HepG2 (cell line): ENCODE data around the gene NOL4L. TPM values are rescaled to one million over a fixed set of nuclear protein-coding genes. Genes with fewer than 3 reads are reported as not detected.

Experiments
- ATAC-seq: fragments of 200-7000 bp; cut with Tn5 transposase; 3 replicates; pipeline ENCODE4 v1.9.1; 2020; ENCODE audit warnings: mild to moderate bottlenecking, moderate library complexity
- BruUV-seq: library from RNA; stranded (reverse); fragments of 400-500 nt; replicated peaks from 2 replicates; lab custom pipeline; 2021; lab: Mats Ljungman, UMichigan
- CTCF ChIA-PET: fragments of 300-600 bp; formaldehyde crosslinking; extraction: SDS; loops from one replicate; lab custom pipeline; 2021; ENCODE audit warnings: low total read pairs, inconsistent platforms, low intra/inter-chr PET ratio; lab: Yijun Ruan, JAX
- POLR2A ChIA-PET: fragments of 350-600 bp; sonication (Branson Sonifier 250); formaldehyde crosslinking; loops from one replicate; lab custom pipeline; 2020; ENCODE audit warnings: antibody characterized with exemption, inconsistent platforms; lab: Yijun Ruan, JAX
- DNase-seq: peaks from one replicate; pipeline ENCODE4 v3.0.0-alpha.2; 2015; ENCODE audit warnings: low spot score
- FAIRE-seq: peaks from 3 replicates; lab custom pipeline; 2011; peaks lifted over from hg19 to GRCh38; lab: Jason Lieb, UNC
- H2AFZ ChIP-seq: one replicate; pipeline ENCODE4 v1.6.1; 2011; ENCODE audit warnings: low read length, inconsistent platforms
- H3K27ac ChIP-seq: fragments of 300-600 bp; 3 replicates; pipeline ENCODE4 v1.8.0; 2011; ENCODE audit warnings: mixed run types, mild to moderate bottlenecking, mixed read lengths, low read length, inconsistent platforms; ENCODE audit not compliant: insufficient read depth; ENCODE audit errors: extremely low read length
- H3K27me3 ChIP-seq, 2 experiments: fragments of 200-600 bp in 1 of 2; 2 replicates in 1 of 2; 3 replicates in 1 of 2; pipeline versions ENCODE4 v1.6.0 to v1.8.0; 2011; ENCODE audit warnings: low read length in 2 of 2, mild to moderate bottlenecking in 2 of 2, moderate library complexity in 2 of 2, inconsistent platforms in 1 of 2; ENCODE audit not compliant: insufficient read depth in 2 of 2, control insufficient read depth in 1 of 2
- H3K36me3 ChIP-seq, 2 experiments: fragments of 200-600 bp in 1 of 2; replicated peaks in 1 of 2; 2 replicates in 1 of 2; 3 replicates in 1 of 2; pipeline versions ENCODE4 v1.5.1 to v1.8.0; 2011; ENCODE audit warnings: low read length in 2 of 2, inconsistent platforms in 1 of 2; ENCODE audit not compliant: insufficient read depth in 2 of 2, control insufficient read depth in 1 of 2
- H3K4me1 ChIP-seq: 2 replicates; pipeline ENCODE4 v1.5.1; 2012; ENCODE audit warnings: low read length, inconsistent platforms; ENCODE audit not compliant: insufficient read depth
- H3K4me2 ChIP-seq: 2 replicates; pipeline ENCODE4 v1.6.0; 2011; ENCODE audit warnings: low read depth, low read length, inconsistent platforms
- H3K4me3 ChIP-seq, 3 experiments: fragments of 200-600 bp in 1 of 3; sonication (generic), shearing (Covaris generic) in 1 of 3; replicated peaks in 1 of 3; 2 replicates each; pipeline ENCODE4 v1.5.1; 2011 to 2016; ENCODE audit warnings: low read length in 3 of 3, inconsistent platforms in 2 of 3, low read depth in 2 of 3, mild to moderate bottlenecking in 2 of 3, control low read depth in 1 of 3, mixed read lengths in 1 of 3; ENCODE audit not compliant: insufficient read depth in 1 of 3
- H3K79me2 ChIP-seq: one replicate; pipeline ENCODE4 v1.6.1; 2011; ENCODE audit warnings: low read length, inconsistent platforms; ENCODE audit not compliant: insufficient read depth
- H3K9ac ChIP-seq: 2 replicates; pipeline ENCODE4 v1.6.0; 2011; ENCODE audit warnings: mild to moderate bottlenecking, low read depth, low read length, inconsistent platforms; ENCODE audit not compliant: insufficient read depth
- H3K9me3 ChIP-seq: 2 replicates; pipeline ENCODE4 v1.5.1; 2012; ENCODE audit warnings: mild to moderate bottlenecking, low read length
- H4K20me1 ChIP-seq: 2 replicates; pipeline ENCODE4 v1.6.0; 2011; ENCODE audit warnings: inconsistent platforms, mild to moderate bottlenecking, low read length, moderate library complexity; ENCODE audit not compliant: insufficient read depth
- FOSL2 ChIP-seq: sonication (generic); formaldehyde crosslinking; IDR thresholded peaks from 2 replicates; pipeline ENCODE4 v1.4.0; 2020; ENCODE audit warnings: missing genetic modification reagents
- KLF16 ChIP-seq, 2 experiments: sonication (generic) in 1 of 2; formaldehyde crosslinking in 1 of 2; IDR thresholded peaks; 2 replicates each; pipeline versions ENCODE4 v1.6.1 to v1.8.0; 2016 to 2023; ENCODE audit warnings: missing genetic modification reagents in 2 of 2, missing compliant biosample characterization in 1 of 2
- SAFB2 ChIP-seq: sonication (generic); formaldehyde crosslinking; IDR thresholded peaks from 2 replicates; pipeline ENCODE4 v1.5.1; 2020; ENCODE audit warnings: missing genetic modification reagents, low read depth, mild to moderate bottlenecking, borderline replicate concordance
- UBTF ChIP-seq: sonication (generic); formaldehyde crosslinking; IDR thresholded peaks from 2 replicates; pipeline ENCODE4 v1.4.0; 2020; ENCODE audit warnings: mild to moderate bottlenecking, missing genetic modification reagents
- ZNF296 ChIP-seq: sonication (generic); formaldehyde crosslinking; conservative IDR thresholded peaks from 2 replicates; pipeline ENCODE4 v1.5.0; 2020; ENCODE audit warnings: mild to moderate bottlenecking, missing genetic modification reagents
- ZNF619 ChIP-seq: sonication (generic); formaldehyde crosslinking; IDR thresholded peaks from 2 replicates; pipeline ENCODE4 v1.4.0; 2020; ENCODE audit warnings: mild to moderate bottlenecking, missing genetic modification reagents
- ZNF788 ChIP-seq: sonication (generic); formaldehyde crosslinking; IDR thresholded peaks from 2 replicates; pipeline ENCODE4 v1.5.0; 2020; ENCODE audit warnings: mild to moderate bottlenecking, missing genetic modification reagents, borderline replicate concordance
- ZSCAN30 ChIP-seq: sonication (generic); formaldehyde crosslinking; IDR thresholded peaks from 2 replicates; pipeline ENCODE4 v1.5.0; 2020; ENCODE audit warnings: mild to moderate bottlenecking, missing genetic modification reagents
- whole genome bisulfite sequencing: methylation state at CpG from one replicate; pipeline ENCODE4 v1.1.6; 2017; ENCODE audit warnings: low lambda C conversion rate; 5-methylcytosine and 5-hydroxymethylcytosine counted together
- in situ Hi-C: cut with HindIII; loops from 2 replicates; pipeline ENCODE4 v1.10.0; 2017; ENCODE audit warnings: low pct_unique_long_range_greater_than_20kb; ENCODE audit not compliant: extremely low pct_ligation_motif_present
- intact Hi-C: fragments of 100-400 bp; cut with micrococcal nuclease; formaldehyde crosslinking; loops from one replicate; pipeline ENCODE4 v1.10.0; 2022; ENCODE audit not compliant: unreplicated experiment
- polyA plus RNA-seq, 8 experiments: library from polyadenylated mRNA; depleted of rRNA in 3 of 8; stranded (reverse) in 7 of 8; unstranded in 1 of 8; fragments of >200 nt; fragmentation: Illumina TruSeq in 4 of 8; extraction: Trizol in 4 of 8; gene quantifications; 2 replicates each; pipeline versions ENCODE4 v1.2.1 to v1.2.3, GENCODE V29; 2011 to 2016; ENCODE audit warnings: low read depth in 4 of 8, missing spikeins in 1 of 8, mixed read lengths in 1 of 8; ENCODE audit not compliant: insufficient read depth in 1 of 8
- total RNA-seq, 5 experiments: library from RNA; depleted of rRNA; stranded (reverse); fragments of >200 nt; fragmentation: Illumina TruSeq; extraction: Trizol; gene quantifications; 2 replicates each; pipeline ENCODE4 v1.2.3, GENCODE V29; 2016; ENCODE audit warnings: low read depth in 1 of 5
- TF ChIP-seq, protein P1 (sequence below): sonication (generic); formaldehyde crosslinking; IDR thresholded peaks from 2 replicates; pipeline ENCODE4 v1.5.1; 2020; ENCODE audit warnings: mild to moderate bottlenecking, missing genetic modification reagents, moderate library complexity
- TF ChIP-seq, protein P2 (sequence below): sonication (generic); formaldehyde crosslinking; IDR thresholded peaks from 2 replicates; pipeline ENCODE4 v1.5.1; 2020; ENCODE audit warnings: mild to moderate bottlenecking, moderate library complexity, missing genetic modification reagents

NOL4L gene
- total and polyA plus RNA-seq, 2 of the 13 experiments (the other 11 are each of a cell fraction or from before 2014, with no cell fraction given) = 16.6 to 35.4 TPM

DNA sequence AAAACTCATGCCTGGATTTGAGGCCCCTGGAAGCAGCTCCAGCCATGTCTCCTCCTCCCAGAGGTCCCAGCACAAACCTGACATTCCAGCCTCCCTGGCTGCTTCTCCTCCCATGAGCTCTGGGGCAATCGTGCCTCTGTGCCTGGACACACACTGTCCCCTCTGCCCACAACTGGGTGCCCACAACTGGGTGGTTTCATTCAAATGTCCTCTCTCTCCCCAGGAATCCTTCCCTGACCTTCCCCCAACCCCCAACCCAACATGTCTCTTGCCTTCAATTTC lies 37.4 kb downstream of the NOL4L start (continued):
- TF ChIP-seq UBTF (CRISPR knock-in tag) (0 out of 2 replicates have a peak, but pooled peaks have one; percentile 12), ZNF619 (no peak), ZNF296 (CRISPR knock-in tag) (0 out of 2 replicates have a peak, but pooled peaks have one; percentile 39)

DNA sequence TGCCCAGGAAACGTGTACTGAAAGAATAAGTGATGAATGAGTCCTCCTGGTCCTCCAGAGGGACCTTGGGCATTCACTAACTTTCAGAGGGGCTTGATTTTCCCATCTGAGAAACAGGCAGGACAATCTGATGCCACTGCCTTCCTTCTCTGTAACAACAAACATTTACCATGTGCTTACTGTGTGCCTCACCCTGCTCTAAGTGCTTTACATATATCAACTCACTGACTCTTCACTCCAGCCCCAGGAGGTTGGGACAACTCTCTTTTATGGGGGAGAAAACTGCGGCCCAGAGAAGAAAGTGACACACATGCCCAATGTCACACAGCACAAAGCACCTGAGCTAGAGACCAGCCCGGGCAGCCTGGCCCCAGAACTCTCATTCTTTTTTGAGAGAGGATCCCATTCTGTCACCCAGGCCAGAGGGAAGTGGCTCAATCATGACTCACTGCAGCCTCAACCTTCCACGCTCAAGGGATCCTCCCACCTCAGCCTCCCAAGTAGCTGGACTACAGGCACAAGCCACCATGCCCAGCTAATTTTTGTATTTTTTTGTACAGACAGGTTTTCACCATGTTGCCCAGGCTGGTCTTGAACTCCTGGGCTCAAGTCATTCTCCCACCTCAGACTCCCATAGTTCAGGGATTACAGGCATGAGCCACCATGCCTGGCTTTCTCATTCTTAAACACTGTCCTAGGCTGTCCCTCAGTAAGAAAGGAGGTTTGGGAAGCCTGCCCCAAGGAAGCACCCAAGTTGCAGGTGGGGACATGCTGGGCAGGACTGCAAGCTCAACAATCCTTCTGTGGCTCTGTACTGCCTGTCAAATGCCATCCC lies 38.0 kb downstream of the NOL4L start:
- CTCF ChIA-PET = no interaction called here
- peak overlapping the region; percentile 90 for H3K27ac ChIP-seq
- intact Hi-C loops = loop anchor here (5.0 kb wide), 1 partner anchor 35 kb away; no protein-coding TSS in a partner anchor
- H3K4me3 ChIP-seq = no peak overlapping the region
- no peak for FAIRE-seq
- DNase-seq = no peak
- no peaks in the 10 kb centered on the region for H4K20me1 ChIP-seq
- no peak overlapping the region for H3K4me2 ChIP-seq
- POLR2A ChIA-PET = interaction anchor here (1.1 to 10.7 kb wide), 5 partner anchors 10 to 38 kb away, joined by 3 to 197 read pairs (median 16); partner anchors contain the start of gene NOL4L
- BruUV-seq = no TSS peak
- H3K9me3 ChIP-seq = no peaks in the 10 kb centered on the region
- peaks cover 3% of the 10 kb centered on the region for H3K79me2 ChIP-seq
- WGBS = 90% methylated on average over 4 of the region's 4 CpGs
- in situ Hi-C loops = no loop called here
- no peak for ATAC-seq
- peak overlapping the region; percentile 7; the same call in 1 of the 2 replicates for H3K9ac ChIP-seq
- H2AFZ ChIP-seq = no peak overlapping the region
- H3K36me3 ChIP-seq = no peaks in the 10 kb centered on the region
- H3K27me3 ChIP-seq = no peaks in the 10 kb centered on the region
- peaks cover 79% of the 10 kb centered on the region for H3K4me1 ChIP-seq
- TF ChIP-seq, protein P1, sequence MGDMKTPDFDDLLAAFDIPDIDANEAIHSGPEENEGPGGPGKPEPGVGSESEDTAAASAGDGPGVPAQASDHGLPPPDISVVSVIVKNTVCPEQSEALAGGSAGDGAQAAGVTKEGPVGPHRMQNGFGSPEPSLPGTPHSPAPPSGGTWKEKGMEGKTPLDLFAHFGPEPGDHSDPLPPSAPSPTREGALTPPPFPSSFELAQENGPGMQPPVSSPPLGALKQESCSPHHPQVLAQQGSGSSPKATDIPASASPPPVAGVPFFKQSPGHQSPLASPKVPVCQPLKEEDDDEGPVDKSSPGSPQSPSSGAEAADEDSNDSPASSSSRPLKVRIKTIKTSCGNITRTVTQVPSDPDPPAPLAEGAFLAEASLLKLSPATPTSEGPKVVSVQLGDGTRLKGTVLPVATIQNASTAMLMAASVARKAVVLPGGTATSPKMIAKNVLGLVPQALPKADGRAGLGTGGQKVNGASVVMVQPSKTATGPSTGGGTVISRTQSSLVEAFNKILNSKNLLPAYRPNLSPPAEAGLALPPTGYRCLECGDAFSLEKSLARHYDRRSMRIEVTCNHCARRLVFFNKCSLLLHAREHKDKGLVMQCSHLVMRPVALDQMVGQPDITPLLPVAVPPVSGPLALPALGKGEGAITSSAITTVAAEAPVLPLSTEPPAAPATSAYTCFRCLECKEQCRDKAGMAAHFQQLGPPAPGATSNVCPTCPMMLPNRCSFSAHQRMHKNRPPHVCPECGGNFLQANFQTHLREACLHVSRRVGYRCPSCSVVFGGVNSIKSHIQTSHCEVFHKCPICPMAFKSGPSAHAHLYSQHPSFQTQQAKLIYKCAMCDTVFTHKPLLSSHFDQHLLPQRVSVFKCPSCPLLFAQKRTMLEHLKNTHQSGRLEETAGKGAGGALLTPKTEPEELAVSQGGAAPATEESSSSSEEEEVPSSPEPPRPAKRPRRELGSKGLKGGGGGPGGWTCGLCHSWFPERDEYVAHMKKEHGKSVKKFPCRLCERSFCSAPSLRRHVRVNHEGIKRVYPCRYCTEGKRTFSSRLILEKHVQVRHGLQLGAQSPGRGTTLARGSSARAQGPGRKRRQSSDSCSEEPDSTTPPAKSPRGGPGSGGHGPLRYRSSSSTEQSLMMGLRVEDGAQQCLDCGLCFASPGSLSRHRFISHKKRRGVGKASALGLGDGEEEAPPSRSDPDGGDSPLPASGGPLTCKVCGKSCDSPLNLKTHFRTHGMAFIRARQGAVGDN (CRISPR knock-in tag) = no peak
- TF ChIP-seq ZNF788 (CRISPR knock-in tag) = 0 out of 2 replicates have a peak, but pooled peaks have one; percentile 19
- peak; percentile 55 for TF ChIP-seq SAFB2 (CRISPR knock-in tag)
- TF ChIP-seq, protein P2, sequence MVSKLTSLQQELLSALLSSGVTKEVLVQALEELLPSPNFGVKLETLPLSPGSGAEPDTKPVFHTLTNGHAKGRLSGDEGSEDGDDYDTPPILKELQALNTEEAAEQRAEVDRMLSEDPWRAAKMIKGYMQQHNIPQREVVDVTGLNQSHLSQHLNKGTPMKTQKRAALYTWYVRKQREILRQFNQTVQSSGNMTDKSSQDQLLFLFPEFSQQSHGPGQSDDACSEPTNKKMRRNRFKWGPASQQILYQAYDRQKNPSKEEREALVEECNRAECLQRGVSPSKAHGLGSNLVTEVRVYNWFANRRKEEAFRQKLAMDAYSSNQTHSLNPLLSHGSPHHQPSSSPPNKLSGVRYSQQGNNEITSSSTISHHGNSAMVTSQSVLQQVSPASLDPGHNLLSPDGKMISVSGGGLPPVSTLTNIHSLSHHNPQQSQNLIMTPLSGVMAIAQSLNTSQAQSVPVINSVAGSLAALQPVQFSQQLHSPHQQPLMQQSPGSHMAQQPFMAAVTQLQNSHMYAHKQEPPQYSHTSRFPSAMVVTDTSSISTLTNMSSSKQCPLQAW (CRISPR knock-in tag) = peak; percentile 32; the same call in 1 of the 2 replicates
- no peak for TF ChIP-seq KLF16 (CRISPR knock-in tag; IDR thresholded peaks at IDR 0.05)
- peak; percentile 60 for TF ChIP-seq FOSL2 (CRISPR knock-in tag)
- no peak for TF ChIP-seq ZSCAN30 (CRISPR knock-in tag)
